GM12801 (cell line): ENCODE results near the gene LRRC47.

Experiments
- TF ChIP-seq, protein P1 (sequence below): IDR thresholded peaks from one replicate; pipeline ENCODE4 v1.5.1; 2011; ENCODE audit warnings: control low read depth; ENCODE audit not compliant: insufficient read length; ENCODE audit errors: extremely low read depth

The LRRC47 gene

DNA sequence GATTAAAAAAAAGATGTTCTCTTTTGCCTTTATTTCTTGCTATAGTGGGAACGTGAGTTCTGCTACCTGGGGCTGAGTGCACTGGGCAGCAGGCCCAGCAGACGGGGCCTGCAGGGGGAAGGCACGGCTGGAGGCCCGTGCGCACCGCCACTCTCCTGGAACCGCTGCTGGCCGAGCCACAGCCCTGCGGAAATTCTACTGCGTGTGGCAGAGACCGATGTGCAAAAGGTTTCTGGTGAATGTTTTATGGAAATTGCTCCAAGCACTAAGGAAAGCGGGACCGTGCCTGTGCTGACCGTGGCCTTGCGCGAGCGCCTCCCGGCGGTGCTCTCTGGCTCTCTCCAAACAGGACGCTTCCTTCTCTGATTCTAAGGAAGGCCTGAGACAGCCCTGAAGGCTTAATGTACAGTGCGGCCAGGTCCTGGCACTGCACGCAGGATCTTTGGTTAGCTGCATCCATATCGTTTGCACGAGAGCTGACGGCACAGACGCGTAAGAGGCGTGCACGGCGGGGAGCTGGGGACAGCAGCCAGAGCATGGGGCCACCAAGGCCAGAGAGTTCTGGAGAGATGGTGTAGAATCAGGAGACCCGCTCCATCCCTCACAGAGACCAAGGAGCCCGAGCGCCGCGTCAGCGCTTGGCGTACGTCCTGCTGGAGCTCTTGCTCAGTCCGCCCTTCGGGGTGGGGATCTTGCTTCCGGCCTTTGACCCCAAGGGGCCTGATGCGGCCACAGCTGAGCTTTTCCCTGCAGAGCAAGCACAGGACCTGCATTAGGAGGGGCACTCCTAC is 18.7 kb upstream of the LRRC47 start:
- TF ChIP-seq, protein P1, sequence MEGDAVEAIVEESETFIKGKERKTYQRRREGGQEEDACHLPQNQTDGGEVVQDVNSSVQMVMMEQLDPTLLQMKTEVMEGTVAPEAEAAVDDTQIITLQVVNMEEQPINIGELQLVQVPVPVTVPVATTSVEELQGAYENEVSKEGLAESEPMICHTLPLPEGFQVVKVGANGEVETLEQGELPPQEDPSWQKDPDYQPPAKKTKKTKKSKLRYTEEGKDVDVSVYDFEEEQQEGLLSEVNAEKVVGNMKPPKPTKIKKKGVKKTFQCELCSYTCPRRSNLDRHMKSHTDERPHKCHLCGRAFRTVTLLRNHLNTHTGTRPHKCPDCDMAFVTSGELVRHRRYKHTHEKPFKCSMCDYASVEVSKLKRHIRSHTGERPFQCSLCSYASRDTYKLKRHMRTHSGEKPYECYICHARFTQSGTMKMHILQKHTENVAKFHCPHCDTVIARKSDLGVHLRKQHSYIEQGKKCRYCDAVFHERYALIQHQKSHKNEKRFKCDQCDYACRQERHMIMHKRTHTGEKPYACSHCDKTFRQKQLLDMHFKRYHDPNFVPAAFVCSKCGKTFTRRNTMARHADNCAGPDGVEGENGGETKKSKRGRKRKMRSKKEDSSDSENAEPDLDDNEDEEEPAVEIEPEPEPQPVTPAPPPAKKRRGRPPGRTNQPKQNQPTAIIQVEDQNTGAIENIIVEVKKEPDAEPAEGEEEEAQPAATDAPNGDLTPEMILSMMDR = no peak

DNA sequence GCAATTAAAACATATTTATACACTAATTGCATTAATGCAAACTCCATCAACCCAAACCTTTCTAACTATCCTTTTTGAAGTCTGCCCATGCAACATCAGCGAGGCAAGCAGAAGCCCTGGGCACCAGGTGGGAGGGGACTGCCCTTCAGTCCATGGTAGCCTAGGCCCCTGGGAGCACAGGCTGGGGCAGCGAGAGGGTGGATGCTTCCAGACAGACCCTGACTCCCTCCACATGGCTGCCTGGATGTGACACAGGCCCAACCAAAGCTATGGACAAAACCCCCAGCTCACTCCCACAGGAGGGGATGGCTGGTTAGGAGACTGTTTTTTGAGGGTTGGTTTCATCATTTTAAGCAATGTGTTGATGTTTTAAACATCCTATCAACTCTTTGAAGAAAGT is 17.8 kb upstream of the LRRC47 start:
- TF ChIP-seq, protein P1 = no peak

DNA sequence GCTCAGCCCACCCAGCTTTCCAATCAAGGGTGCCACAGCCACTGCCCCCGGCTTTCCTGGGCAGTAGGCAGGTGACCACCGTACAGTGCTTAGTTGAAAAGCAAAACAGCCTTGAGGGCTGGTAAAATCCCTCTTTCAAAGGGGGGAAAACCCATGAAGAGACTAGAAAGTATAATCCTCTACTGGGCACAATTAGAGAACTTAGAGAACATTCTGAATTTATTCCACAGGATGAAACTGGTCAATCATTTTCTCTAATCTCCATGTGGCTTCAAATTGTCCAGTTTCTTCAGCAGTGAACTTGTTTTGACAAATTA is 15.3 kb upstream of the LRRC47 start:
- TF ChIP-seq, protein P1 = no peak

DNA sequence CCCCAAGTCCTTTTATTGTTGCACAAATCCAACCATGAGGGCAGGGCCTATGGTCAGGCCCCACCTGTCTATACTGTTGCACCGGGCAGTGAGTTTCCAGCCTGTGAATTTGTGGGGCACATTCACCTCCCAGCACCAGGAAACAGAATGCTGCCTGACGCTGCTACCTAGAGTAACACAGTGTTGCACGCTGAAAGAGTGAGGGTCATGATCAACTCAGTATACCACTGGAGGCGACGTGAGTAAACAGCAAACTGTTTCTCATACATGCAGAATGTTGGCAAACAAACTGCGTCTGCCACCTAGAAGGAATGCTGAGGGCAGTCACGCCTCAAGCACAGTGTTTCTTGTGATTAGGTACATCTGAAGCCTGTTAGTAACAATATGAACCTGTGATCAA is 13.4 kb upstream of the LRRC47 start:
- TF ChIP-seq, protein P1 = no peak

DNA sequence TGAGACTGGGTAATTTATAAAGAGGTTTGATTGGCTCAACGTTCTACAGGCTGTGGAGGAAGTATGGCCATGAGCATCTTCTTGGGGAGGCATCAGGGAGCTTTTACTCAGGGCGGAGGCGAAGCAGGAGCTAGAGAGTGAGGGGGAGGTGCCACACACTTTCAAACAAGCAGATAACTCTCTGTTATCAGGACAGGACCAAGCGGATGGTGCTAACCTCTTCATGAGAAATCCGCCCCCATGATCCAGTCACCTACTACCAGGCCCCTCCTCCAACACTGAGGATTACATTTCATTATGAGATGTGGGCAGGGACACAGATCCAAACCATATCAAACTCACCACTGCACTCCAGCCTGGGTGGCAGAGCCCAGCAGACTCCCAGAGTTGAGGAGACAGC is 11.5 kb upstream of the LRRC47 start:
- TF ChIP-seq, protein P1 = no peak

DNA sequence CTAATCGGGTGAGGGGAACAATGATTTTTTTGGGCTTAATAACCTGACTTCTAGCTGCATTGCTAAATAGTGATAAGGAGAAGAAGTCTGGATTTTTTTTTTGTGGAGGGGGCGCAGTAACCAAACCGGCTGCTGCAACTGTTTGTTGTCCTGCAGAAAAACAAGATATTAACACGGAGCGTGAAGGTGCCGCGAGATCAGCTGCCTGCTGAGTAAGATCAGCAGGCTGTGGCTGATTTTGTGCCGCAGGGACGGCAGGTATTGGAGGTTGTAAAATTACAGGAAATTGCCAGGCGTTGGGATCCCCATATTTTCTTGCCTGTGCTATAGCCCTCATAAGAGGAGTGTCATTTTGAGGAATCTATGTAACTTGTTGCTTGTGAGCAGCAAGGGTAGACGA is 8.7 kb upstream of the LRRC47 start:
- TF ChIP-seq, protein P1 = no peak

DNA sequence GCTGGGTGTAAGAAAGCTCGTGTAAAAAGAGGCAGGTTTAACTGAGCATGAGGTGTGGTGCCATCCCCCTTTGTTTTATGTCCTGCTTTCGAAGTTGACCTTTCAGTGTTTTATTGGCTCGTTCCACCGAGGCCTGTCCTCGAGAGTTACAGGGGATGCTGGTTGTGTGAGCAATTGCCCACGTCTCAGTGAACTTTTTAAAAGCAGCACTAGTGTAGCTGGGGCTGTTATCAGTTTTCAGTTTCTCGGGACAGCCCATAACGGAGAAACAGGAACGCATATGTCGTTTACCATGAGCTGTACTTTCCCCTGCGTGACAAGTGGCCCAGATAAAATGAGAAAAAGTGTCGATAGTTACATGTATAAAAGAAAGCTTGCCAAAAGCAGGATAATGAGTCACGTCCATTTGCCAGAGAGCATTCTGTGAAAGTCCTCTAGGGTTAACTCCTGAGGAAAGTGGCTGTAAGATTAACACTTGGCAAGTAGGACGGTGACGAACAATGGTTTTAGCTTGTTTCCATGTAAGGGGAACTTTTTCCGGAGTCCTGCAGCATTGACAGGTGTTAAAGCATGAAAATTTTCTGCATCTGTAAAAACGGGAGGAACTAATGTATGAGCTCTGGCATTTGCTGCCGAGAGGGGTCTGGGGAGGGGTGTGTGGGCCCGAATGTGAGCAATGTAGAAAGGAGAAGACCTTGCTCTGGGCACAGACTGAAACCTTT is 7.8 kb upstream of the LRRC47 start:
- TF ChIP-seq, protein P1 = no peak
